ENCODE data around the gene WWOX.

GRCh38 chr16:78995441-78995840 is 896.0 kb downstream of the WWOX start:
- no peak for TF ChIP-seq EP300 (IDR thresholded peaks at IDR 0.05)
- TF ChIP-seq CTCF (IDR thresholded peaks at IDR 0.05), result no peak
- no peak for TF ChIP-seq POLR2AphosphoS5 (IDR thresholded peaks at IDR 0.05)
- TF ChIP-seq POLR2A (IDR thresholded peaks at IDR 0.05), result no peak

All from gastroesophageal sphincter (tissue), 3 donors.